DOHH2 (cell line): Measurements from ENCODE around the gene SIRT3.

Experiments
- EZH2phosphoT487 ChIP-seq: fragments of 200-600 bp; sonication (generic); IDR thresholded peaks from 2 replicates; pipeline ENCODE4 v1.6.1; 2017; ENCODE audit warnings: borderline replicate concordance, mild to moderate bottlenecking, antibody characterized with exemption, low read length, moderate library complexity, mixed read lengths
- TF ChIP-seq, protein P1 (sequence below): fragments of 200-600 bp; sonication (generic); IDR thresholded peaks from one replicate; pipeline ENCODE4 v1.5.1; 2014; ENCODE audit warnings: antibody characterized with exemption, mild to moderate bottlenecking, low read depth, low read length; ENCODE audit not compliant: poor library complexity, severe bottlenecking

DNA sequence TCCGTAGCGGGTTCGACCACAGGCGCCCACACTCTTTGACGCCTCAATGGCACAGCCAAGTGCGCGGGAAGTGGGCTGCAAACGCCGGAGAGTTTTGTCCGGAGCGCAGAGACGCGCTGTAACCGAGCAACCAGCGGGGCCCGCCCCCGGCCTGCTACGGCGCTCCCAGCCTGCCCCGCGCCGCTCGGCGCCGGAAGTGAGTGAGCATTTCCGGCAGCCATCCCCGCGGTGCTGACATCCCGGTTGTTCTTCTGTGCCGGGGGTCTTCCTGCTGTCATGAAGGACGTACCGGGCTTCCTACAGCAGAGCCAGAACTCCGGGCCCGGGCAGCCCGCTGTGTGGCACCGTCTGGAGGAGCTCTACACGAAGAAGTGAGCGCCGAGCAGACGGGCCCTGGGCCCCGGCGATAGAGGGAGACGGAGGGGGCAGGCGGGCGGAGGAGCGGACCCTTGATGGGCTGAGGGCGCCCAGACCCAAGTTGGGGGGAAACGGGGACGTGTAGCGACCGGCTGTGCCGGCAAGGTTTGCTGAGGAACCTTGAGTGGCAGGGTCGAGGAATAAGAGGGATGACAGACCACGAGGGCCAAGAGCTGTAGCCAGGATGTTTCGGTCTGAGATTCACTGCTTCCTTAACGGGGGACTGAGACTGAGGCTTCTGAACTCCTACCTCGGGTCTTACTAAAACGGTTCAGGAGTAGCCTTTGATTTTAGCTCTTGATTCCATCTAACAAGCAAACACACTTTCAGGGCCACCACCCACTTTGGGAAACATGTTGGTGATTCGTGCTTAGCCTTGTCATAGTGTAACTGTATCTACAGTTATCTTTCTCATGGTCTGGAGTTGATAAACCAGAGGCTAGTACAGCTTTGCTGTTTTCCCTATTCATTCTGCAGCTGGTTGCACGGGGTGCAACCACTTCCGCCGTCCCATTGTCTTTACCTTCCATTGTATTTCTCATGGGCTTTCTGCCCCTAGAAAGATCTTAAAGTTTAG lies 929 bp upstream of the SIRT3 start, which contains the start of gene PSMD13:
- TF ChIP-seq, protein P1, sequence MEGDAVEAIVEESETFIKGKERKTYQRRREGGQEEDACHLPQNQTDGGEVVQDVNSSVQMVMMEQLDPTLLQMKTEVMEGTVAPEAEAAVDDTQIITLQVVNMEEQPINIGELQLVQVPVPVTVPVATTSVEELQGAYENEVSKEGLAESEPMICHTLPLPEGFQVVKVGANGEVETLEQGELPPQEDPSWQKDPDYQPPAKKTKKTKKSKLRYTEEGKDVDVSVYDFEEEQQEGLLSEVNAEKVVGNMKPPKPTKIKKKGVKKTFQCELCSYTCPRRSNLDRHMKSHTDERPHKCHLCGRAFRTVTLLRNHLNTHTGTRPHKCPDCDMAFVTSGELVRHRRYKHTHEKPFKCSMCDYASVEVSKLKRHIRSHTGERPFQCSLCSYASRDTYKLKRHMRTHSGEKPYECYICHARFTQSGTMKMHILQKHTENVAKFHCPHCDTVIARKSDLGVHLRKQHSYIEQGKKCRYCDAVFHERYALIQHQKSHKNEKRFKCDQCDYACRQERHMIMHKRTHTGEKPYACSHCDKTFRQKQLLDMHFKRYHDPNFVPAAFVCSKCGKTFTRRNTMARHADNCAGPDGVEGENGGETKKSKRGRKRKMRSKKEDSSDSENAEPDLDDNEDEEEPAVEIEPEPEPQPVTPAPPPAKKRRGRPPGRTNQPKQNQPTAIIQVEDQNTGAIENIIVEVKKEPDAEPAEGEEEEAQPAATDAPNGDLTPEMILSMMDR, result no peak
- no peak for TF ChIP-seq EZH2phosphoT487
